NCI-H510A (cell line): ENCODE results near the gene IGFLR1.
"Not testable (repeated sequence)": the region's sequence is repeated elsewhere in the genome, so short reads cannot be mapped to it uniquely, and the experiment has no call there.

ENCODE experiments used
- DNase-seq: peaks from one replicate; lab custom pipeline; 2025; lab: John Stamatoyannopoulos, UW

Gene IGFLR1

GRCh38 chr19:35739275-35740107 lies 2.8 kb downstream of the IGFLR1 start:
- DNase-seq: no peak

DNA sequence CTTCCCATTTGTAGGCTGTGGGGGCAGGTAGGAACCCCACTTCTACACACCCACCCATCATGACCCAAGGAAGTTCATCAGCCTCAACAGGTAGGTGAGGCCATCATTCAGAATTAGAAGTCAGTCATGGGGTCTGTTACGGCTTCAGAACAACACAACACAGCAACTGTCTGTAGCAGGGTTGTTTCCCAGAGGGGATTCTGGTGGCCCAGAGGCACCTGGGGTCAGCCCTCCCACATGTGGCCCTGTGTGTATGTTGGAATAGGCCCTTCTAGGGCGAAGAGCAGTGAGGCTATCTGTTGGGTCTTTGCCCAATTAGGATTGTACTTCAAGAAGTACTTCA lies 3.4 kb downstream of the IGFLR1 start:
- no peak for DNase-seq

DNA sequence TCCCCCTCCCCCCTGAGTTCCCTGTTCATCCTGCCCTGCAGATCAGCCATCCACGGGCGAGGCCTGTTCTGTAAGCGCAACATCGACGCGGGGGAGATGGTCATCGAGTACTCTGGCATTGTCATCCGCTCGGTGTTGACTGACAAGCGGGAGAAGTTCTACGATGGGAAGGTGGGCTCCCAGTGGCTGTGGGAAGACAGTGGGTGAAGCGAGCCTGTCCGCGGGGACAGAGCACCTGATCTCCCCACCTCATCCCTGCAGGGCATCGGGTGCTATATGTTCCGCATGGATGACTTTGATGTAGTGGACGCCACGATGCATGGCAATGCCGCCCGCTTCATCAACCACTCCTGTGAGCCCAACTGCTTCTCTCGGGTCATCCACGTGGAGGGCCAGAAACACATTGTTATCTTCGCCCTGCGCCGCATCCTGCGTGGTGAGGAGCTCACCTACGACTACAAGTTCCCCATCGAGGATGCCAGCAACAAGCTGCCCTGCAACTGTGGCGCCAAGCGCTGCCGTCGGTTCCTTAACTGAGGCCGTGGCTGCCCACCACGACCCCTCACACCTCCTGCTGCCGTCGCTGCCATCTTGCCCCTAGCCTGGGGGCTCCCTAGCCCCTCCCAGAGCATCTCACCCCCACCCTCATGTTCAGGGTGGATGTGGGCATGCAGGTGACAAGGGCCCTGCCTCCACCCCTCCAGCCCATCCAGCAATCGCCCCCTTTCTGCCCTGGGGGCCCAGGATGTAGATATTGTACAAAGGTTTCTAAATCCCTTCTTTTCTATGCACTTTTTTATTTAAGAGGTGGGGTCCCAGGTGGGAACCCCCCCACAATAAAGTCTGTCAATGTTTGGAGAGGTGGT lies 4.0 kb downstream of the IGFLR1 start:
- no peak for DNase-seq

DNA sequence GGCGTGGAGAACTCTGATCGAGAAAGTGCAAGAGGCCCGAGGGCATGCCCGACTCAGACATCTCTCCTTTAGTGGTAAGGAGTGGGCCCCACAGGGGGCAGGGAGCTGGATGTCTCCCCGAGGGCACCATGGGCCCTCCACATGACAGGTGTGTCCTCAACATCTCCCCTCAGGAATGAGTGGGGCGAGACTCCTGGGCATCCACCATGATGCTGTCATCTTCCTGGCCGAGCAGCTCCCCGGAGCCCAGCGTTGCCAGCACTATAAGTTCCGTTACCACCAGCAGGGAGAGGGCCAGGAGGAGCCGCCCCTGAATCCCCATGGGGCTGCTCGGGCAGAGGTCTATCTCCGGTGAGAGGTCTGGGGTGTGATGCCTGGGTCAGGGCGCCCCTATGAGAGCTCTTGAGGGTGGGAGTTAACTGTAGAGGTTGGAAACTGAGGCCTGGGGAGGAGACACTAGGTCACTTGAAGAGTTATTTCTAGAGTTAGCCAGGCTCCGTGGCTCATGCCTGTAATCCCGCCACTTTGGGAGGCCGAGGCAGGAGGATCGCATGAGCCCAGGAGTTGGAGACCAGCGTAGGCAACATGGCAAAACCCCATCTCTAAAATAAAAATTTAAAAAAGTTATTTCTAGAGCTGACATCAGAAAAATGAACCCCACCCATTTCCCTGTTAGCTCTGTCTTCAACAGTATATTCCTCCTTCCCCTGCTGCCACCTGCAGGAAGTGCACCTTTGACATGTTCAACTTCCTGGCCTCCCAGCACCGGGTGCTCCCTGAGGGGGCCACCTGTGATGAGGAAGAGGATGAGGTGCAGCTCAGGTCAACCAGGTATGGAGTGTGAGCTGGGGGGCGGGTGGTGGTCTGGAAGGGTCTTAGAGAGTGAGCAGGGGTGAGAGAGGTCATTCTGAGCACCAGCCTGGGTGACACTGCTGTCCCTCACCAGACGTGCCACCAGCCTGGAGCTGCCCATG lies 5.1 kb downstream of the IGFLR1 start:
- no peak for DNase-seq

DNA sequence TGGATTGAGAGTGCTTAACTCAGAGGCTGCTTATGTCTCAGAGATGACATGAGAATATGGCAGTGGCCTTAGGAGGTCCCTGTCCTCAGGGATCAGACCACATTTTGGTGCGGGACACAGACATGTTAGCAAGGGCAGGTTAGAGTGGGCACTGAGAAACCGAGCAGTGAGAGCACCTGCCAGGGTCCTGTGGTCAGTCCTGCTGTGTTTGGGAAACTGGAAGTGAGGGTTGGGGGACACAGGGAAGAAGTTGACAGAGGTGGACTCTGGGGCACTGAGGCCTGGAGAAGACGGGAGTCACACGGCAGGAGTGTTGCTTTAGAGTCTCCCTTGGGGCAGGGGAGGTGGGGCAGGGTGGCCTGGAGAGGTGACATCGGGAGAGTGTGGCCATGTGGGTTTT lies 7.4 kb downstream of the IGFLR1 start:
- DNase-seq: no peak

GRCh38 chr19:35734273-35734672 lies 8.0 kb downstream of the IGFLR1 start:
- DNase-seq: no peak

GRCh38 chr19:35733180-35734125 lies 8.8 kb downstream of the IGFLR1 start:
- DNase-seq: no peak

DNA sequence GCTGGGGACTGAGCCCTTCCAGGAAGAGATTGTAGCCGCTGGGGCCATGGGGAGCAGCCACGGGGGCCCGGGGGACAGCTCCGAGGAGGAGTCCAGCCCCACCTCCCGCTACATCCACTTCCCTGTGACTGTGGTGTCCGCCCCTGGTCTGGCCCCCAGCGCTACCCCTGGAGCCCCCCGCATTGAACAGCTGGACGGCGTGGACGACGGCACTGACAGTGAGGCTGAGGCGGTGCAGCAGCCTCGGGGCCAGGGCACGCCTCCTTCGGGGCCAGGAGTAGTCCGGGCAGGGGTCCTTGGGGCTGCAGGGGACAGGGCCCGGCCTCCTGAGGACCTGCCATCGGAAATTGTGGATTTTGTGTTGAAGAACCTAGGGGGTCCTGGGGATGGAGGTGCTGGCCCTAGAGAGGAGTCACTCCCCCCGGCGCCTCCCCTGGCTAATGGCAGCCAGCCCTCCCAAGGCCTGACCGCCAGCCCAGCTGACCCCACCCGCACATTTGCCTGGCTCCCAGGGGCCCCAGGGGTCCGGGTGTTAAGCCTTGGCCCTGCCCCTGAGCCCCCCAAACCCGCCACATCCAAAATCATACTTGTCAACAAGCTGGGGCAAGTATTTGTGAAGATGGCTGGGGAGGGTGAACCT lies 9.6 kb downstream of the IGFLR1 start:
- no peak for DNase-seq

- no peak for DNase-seq
Observed at GRCh38 chr19:35731779-35732405, 10.4 kb downstream of the IGFLR1 start.

GRCh38 chr19:35731353-35731752 lies 10.9 kb downstream of the IGFLR1 start:
- DNase-seq: no peak

DNA sequence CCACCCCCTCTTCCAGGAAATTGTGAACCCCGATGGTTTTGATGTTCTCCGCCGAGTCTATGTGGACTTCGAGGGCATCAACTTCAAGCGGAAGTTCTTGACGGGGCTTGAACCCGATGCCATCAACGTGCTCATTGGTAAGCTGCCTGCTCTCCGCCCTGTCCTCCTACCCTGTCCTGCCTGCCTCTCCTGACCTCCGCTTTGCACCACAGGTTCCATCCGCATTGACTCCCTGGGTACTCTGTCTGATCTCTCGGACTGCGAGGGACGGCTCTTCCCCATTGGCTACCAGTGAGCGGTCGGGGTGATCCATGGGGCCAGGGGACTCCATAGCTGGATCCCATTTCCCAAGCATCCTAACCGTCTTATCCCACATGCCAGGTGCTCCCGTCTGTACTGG lies 11.9 kb downstream of the IGFLR1 start:
- DNase-seq: no peak

DNA sequence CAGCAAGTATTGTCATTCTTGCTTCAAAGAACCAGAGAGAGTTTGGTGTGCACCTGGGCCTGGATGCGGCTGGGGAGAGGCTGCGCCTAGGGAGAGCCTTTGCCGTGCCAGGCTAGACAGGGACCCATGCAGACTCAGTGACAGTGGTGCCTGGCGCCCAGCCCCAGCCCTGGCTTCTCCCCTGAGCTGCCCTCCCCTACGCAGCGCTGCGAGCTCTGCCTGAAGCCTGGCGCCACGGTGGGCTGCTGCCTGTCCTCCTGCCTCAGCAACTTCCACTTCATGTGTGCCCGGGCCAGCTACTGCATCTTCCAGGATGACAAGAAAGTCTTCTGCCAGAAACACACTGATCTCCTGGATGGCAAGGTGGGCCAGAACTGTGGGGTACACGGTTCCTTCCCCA lies 12.5 kb downstream of the IGFLR1 start:
- DNase-seq: no peak

DNA sequence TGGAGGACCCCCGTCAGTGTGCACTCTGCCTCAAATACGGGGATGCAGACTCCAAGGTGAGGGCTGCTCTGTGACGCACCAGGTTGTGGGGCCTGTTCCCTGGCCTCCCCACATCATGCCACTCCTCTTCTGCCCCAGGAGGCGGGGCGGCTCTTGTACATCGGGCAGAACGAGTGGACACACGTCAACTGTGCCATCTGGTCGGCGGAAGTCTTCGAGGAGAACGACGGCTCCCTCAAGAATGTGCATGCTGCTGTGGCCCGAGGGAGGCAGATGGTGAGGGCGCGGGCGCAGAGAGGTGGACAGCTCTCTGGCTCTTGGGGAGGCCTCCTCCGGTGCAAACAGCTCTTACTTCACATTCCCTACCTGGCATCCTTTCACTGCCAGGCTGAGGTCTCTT lies 13.2 kb downstream of the IGFLR1 start:
- DNase-seq: no peak

DNA sequence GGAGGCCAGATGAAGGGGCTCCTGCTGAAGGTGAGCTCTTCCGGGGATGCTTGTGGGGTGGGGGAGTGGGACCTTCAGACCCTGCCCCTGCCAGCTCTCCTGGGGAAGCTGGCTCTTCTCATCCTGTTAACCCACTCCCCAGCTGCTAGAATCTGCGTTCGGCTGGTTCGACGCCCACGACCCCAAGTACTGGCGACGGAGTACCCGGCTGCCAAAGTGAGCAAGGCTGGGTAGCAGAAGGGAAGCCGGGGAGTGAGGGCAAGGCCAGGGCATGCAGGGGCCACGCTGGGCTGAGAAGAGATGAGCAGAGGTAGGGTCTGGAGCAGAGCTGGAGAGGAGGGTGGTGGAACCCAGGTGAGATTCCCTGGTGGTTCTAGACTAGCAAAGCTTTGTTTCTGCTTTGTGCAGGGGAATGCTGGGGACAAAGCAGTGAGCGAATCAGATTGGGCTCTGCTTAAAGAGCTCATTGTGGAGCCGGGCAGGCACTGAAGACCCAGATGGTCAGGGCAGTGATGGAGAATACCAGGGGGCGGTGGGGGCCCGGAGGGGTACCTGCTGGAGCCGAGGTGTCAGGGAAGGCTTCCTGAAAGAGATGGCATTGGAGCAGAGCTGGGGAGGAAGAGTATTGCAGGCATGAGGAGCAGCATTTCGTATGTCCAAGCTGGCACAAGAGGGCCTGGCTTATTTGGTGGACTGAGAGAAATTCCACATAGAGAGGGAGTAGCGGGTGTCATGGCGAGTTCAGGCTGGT lies 14.1 kb downstream of the IGFLR1 start:
- DNase-seq: no peak

- no peak for DNase-seq
Observed at GRCh38 chr19:35727053-35727955, 14.9 kb downstream of the IGFLR1 start.

GRCh38 chr19:35725216-35725861 lies 16.9 kb downstream of the IGFLR1 start:
- DNase-seq: no peak

DNA sequence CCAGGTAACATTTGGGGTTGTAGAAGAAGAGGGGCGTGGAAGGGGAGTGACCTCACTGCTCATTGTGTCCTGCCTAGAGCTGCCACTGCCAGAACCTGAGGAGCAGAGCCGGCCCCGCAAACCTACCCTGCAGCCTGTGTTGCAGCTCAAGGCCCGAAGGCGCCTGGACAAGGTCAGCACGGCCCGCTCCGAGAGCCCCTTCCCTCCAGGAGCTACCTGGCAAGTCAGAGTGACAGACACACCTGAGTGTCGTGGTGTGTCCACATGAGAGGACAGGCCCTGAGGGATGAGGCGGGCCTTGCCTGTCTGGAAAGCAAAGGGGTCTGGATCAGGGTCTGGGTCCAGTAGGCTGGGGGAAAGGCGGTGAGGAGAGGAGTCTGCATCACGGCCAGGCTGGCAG lies 17.7 kb downstream of the IGFLR1 start:
- DNase-seq: no peak

DNA sequence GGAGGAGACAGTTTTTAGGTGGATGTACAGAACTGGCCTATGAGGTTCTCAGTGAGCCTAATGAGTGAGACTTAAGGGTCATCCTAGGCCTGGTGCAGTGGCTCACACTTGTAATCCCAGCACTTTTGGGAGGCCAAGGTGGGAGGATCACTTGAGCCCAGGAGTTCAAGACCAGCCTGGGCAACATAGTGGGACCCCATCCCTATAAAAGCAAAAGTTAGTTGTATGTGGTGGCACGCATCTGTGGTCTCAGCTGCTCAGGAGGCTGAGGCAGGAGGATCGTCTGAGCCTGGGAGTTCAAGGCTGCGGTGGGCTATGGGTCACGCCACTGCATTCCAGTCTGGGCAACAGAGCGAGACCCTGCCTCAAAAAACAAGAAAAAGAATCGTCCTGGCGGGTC lies 18.1 kb downstream of the IGFLR1 start:
- not testable (repeated sequence) for DNase-seq
